Mononuclear cell (primary cell): Measurements from ENCODE around the gene CFAP20. TPM values are rescaled to one million over a fixed set of nuclear protein-coding genes. Genes with fewer than 3 reads are reported as not detected.

Experiments used
- H3K27me3 ChIP-seq: 2 replicates; pipeline ENCODE4 v1.6.0; 2011; ENCODE audit warnings: low read length, control low read depth; ENCODE audit not compliant: insufficient read depth
- H3K4me1 ChIP-seq: 2 replicates; pipeline ENCODE4 v1.5.1; 2011; ENCODE audit warnings: mild to moderate bottlenecking, low read length, control low read depth; ENCODE audit not compliant: insufficient read depth
- H3K4me3 ChIP-seq: 2 replicates; pipeline ENCODE4 v1.5.1; 2011; ENCODE audit warnings: mild to moderate bottlenecking, low read length, moderate library complexity
- H3K9me3 ChIP-seq: 2 replicates; pipeline ENCODE4 v1.5.1; 2011; ENCODE audit warnings: low read depth, mild to moderate bottlenecking, control low read depth, low read length
- total RNA-seq: library from RNA; depleted of rRNA; stranded (reverse); fragments of >200 nt; gene quantifications from one replicate; pipeline ENCODE4 v1.2.3, GENCODE V29; 2012

The CFAP20 gene
- total RNA-seq, 1 donor: 70.0 TPM

GRCh38 chr16:58114827-58115825 lies 14.1 kb downstream of the CFAP20 start:
- H3K4me1 ChIP-seq: no peaks in the 10 kb centered on the region
- no peaks in the 10 kb centered on the region for H3K9me3 ChIP-seq
- no peak overlapping the region for H3K4me3 ChIP-seq

GRCh38 chr16:58111302-58111627 lies 17.9 kb downstream of the CFAP20 start:
- H3K27me3 ChIP-seq: no peaks in the 10 kb centered on the region
- H3K4me3 ChIP-seq: no peak overlapping the region
- H3K9me3 ChIP-seq: no peaks in the 10 kb centered on the region
- H3K4me1 ChIP-seq: peaks cover 5% of the 10 kb centered on the region

More at GRCh38 chr16:58114827-58115825, 14.1 kb downstream of the CFAP20 start:
- no peaks in the 10 kb centered on the region for H3K27me3 ChIP-seq

GRCh38 chr16:58110571-58111301 lies 18.4 kb downstream of the CFAP20 start:
- Histone ChIP-seq H3K4me3 (no peak overlapping the region), H3K9me3 (no peaks in the 10 kb centered on the region), H3K4me1 (peaks cover 5% of the 10 kb centered on the region), H3K27me3 (no peaks in the 10 kb centered on the region)

GRCh38 chr16:58109881-58110280 lies 19.3 kb downstream of the CFAP20 start:
- no peak overlapping the region for H3K4me3 ChIP-seq
- no peaks in the 10 kb centered on the region for H3K27me3 ChIP-seq
- no peaks in the 10 kb centered on the region for H3K9me3 ChIP-seq
- peaks cover 5% of the 10 kb centered on the region for H3K4me1 ChIP-seq

GRCh38 chr16:58109330-58109729 lies 19.9 kb downstream of the CFAP20 start:
- H3K4me3 ChIP-seq: no peak overlapping the region
- no peaks in the 10 kb centered on the region for H3K27me3 ChIP-seq
- H3K9me3 ChIP-seq: no peaks in the 10 kb centered on the region
- peaks cover 5% of the 10 kb centered on the region for H3K4me1 ChIP-seq

GRCh38 chr16:58107709-58108108 lies 21.5 kb downstream of the CFAP20 start:
- Histone ChIP-seq H3K4me3 (no peak overlapping the region), H3K9me3 (no peaks in the 10 kb centered on the region), H3K4me1 (peaks cover 5% of the 10 kb centered on the region)

GRCh38 chr16:58107228-58107627 lies 22.0 kb downstream of the CFAP20 start:
- Histone ChIP-seq H3K4me1 (peaks cover 5% of the 10 kb centered on the region), H3K27me3 (no peaks in the 10 kb centered on the region), H3K4me3 (no peak overlapping the region), H3K9me3 (no peaks in the 10 kb centered on the region)

More at GRCh38 chr16:58107709-58108108, 21.5 kb downstream of the CFAP20 start:
- no peaks in the 10 kb centered on the region for H3K27me3 ChIP-seq

- Histone ChIP-seq H3K9me3 (no peaks in the 10 kb centered on the region), H3K4me1 (peaks cover 5% of the 10 kb centered on the region), H3K27me3 (no peaks in the 10 kb centered on the region), H3K4me3 (no peak overlapping the region)
Observed at GRCh38 chr16:58105631-58106030, 23.6 kb downstream of the CFAP20 start.

GRCh38 chr16:58102665-58103392 lies 26.4 kb downstream of the CFAP20 start:
- Histone ChIP-seq H3K9me3 (no peaks in the 10 kb centered on the region), H3K27me3 (no peaks in the 10 kb centered on the region), H3K4me3 (no peak overlapping the region), H3K4me1 (no peaks in the 10 kb centered on the region)

GRCh38 chr16:58099956-58100300 lies 29.3 kb downstream of the CFAP20 start:
- no peak overlapping the region for H3K4me3 ChIP-seq
- H3K4me1 ChIP-seq: no peaks in the 10 kb centered on the region
- no peaks in the 10 kb centered on the region for H3K9me3 ChIP-seq
- no peaks in the 10 kb centered on the region for H3K27me3 ChIP-seq

GRCh38 chr16:58099097-58099955 lies 29.9 kb downstream of the CFAP20 start:
- H3K9me3 ChIP-seq: no peaks in the 10 kb centered on the region
- H3K27me3 ChIP-seq: no peaks in the 10 kb centered on the region
- H3K4me1 ChIP-seq: no peaks in the 10 kb centered on the region
- no peak overlapping the region for H3K4me3 ChIP-seq

- no peaks in the 10 kb centered on the region for H3K4me1 ChIP-seq
- no peaks in the 10 kb centered on the region for H3K27me3 ChIP-seq
- no peak overlapping the region for H3K4me3 ChIP-seq
- H3K9me3 ChIP-seq: no peaks in the 10 kb centered on the region
Observed at GRCh38 chr16:58098207-58099096, 30.7 kb downstream of the CFAP20 start.

GRCh38 chr16:58096249-58096648 lies 32.9 kb downstream of the CFAP20 start:
- no peaks in the 10 kb centered on the region for H3K4me1 ChIP-seq
- H3K4me3 ChIP-seq: no peak overlapping the region
- no peaks in the 10 kb centered on the region for H3K27me3 ChIP-seq
- no peaks in the 10 kb centered on the region for H3K9me3 ChIP-seq
